ENCODE data around the gene MREG.

DNA sequence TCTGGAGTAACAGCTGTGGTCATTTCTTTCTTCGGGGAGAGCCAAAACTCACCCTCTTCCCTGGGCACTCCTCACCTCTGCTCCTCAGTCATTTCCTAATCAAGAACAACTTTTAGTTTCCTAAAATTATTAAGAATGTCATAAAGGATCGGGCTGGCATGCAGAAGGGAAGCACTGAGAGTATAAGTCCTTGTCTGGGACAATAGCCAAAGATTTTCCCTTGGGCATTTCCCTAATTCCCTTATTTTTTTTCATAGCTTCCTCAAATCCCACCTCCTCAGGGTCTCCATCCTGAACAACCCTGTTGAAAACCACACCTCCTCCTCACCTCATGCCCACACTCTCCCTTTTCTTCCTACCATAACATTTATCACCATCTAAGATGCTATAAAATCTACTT lies 115.0 kb downstream of the MREG start:
- TF ChIP-seq ZBTB7A (tag by site-specific recombination; IDR thresholded peaks at IDR 0.05; ENCODE audit: low read depth) (no peak), CTCF (tag by site-specific recombination; IDR thresholded peaks at IDR 0.05) (no peak), REPIN1 (tag by site-specific recombination; IDR thresholded peaks at IDR 0.05; ENCODE audit: low read depth) (no peak), ZNF24 (tag by site-specific recombination; IDR thresholded peaks at IDR 0.05) (no peak), ZNF585B (tag by site-specific recombination; IDR thresholded peaks at IDR 0.05) (no peak), TCF7L2 (IDR thresholded peaks at IDR 0.05; ENCODE audit: borderline replicate concordance, low read depth, low read length) (no peak), ZNF26 (tag by site-specific recombination; IDR thresholded peaks at IDR 0.05) (no peak), ZNF121 (tag by site-specific recombination; IDR thresholded peaks at IDR 0.05) (no peak), ZNF350 (tag by site-specific recombination; IDR thresholded peaks at IDR 0.05) (no peak)

Data from HEK293 (cell line).